Uterus (tissue), 2 donors: Measurements from ENCODE around the gene TNS1.

Experiments used
- POLR2A ChIP-seq, 2 donors: fragments of 450-650 bp; IDR thresholded peaks; one replicate each; pipeline ENCODE4 v1.6.1; 2016; ENCODE audit warnings: antibody characterized with exemption in 2 of 2, mild to moderate bottlenecking in 1 of 2, moderate library complexity in 1 of 2
- TF ChIP-seq, protein P1 (sequence below), 4 experiments: fragments of 200-600 bp in 2 of 4; fragments of 450-650 bp in 2 of 4; sonication (generic) in 2 of 4; IDR thresholded peaks; one replicate each; pipeline ENCODE4 v1.5.1; 2016 to 2019; ENCODE audit warnings: antibody characterized with exemption in 4 of 4, mild to moderate bottlenecking in 2 of 4, moderate library complexity in 1 of 4

GRCh38 chr2:217830061-217830460 is 172.7 kb downstream of the TNS1 start:
- TF ChIP-seq, protein P1, sequence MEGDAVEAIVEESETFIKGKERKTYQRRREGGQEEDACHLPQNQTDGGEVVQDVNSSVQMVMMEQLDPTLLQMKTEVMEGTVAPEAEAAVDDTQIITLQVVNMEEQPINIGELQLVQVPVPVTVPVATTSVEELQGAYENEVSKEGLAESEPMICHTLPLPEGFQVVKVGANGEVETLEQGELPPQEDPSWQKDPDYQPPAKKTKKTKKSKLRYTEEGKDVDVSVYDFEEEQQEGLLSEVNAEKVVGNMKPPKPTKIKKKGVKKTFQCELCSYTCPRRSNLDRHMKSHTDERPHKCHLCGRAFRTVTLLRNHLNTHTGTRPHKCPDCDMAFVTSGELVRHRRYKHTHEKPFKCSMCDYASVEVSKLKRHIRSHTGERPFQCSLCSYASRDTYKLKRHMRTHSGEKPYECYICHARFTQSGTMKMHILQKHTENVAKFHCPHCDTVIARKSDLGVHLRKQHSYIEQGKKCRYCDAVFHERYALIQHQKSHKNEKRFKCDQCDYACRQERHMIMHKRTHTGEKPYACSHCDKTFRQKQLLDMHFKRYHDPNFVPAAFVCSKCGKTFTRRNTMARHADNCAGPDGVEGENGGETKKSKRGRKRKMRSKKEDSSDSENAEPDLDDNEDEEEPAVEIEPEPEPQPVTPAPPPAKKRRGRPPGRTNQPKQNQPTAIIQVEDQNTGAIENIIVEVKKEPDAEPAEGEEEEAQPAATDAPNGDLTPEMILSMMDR (IDR thresholded peaks at IDR 0.05), result no peak
- TF ChIP-seq POLR2A (IDR thresholded peaks at IDR 0.05), result no peak
